Spleen (tissue), 7 donors: ENCODE measurements around the gene NKD1.

Experiments used
- CTCF ChIP-seq, 11 experiments: fragments of 200-600 bp in 7 of 11; fragments of 450-650 bp in 4 of 11; sonication (generic) in 4 of 11; IDR thresholded peaks in 8 of 11; conservative IDR thresholded peaks in 3 of 11; 1 replicate in 7 of 11; 2 replicates in 4 of 11; pipeline versions ENCODE4 v1.4.0 to v1.8.0; 2016 to 2021; ENCODE audit warnings: antibody characterized with exemption in 11 of 11, inconsistent platforms in 4 of 11, mild to moderate bottlenecking in 1 of 11
- POLR2A ChIP-seq, 3 donors: fragments of 450-650 bp; IDR thresholded peaks; one replicate each; pipeline ENCODE4 v1.5.1; 2017; ENCODE audit warnings: antibody characterized with exemption in 3 of 3, mild to moderate bottlenecking in 1 of 3
- donor health status: DM: no; HTN: no; CAD: no; lungs with moderate emphysema.
- donor health status: DM: no; HTN: no; CAD: no.
- donor health status: DM: no; HTN: no; CAD: no.

GRCh38 chr16:50538411-50539052 lies 9.7 kb upstream of the NKD1 start:
- TF ChIP-seq POLR2A (IDR thresholded peaks at IDR 0.05): no peak
- no peak for TF ChIP-seq CTCF (IDR thresholded peaks at IDR 0.05 in 8 of 11, conservative IDR thresholded peaks at IDR 0.05 in 3 of 11)
